Measurements from ENCODE around the gene ATL1.
A peak's percentile ranks its signal among the peaks of the same experiment; 100 is the strongest.

The ATL1 gene

DNA sequence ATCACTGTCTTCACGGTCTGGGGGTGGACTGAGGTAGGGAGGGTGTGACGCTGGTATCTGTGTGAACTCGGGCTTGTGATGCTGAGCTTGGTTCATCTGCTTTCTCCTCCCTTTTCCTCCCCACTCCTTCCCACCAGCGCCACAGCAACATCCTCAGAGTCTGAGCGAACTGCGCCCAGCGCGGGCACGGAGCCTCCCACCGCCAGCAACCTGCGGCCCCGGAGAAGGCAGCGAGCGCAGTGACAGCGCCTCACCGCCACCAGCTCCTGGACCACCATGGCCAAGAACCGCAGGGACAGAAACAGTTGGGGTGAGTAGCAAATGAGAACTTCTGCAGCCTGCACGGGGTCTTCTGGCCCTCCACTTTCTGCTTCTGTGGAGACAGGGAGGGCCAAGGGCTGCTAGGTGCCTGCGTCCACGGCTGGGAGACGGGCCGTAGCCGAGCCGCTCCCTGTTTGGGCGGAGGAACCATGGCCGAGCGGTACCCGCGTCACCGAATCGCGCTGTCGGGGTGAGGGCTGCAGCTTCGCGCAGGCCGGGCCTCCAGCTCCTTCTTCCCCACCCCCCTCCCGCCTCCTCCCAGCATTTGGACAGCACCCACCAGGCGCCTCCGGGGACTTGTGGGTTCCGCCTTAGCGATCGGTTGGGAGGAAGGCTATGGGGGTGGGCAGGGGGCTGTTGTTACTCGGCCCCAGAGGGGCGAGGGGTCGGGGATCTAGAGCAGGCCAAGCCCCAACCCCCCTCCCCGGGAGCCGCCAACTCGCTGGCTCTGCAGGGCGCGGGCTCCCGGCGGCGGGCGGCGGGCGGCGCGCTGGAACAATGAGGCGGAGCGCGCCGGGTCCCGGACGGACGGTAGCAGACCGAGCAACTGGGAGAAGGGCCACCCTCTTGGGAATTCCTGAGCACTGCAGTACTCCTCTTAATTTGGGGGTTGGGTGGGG lies at the start of gene ATL1:
Gene ATL1, plus strand, starts transcription at position 156 of the 941 bp plus-strand sequence. Its CDS starts 121 bp downstream, at position 277.
- DNase-seq: peak; percentile 75

DNA sequence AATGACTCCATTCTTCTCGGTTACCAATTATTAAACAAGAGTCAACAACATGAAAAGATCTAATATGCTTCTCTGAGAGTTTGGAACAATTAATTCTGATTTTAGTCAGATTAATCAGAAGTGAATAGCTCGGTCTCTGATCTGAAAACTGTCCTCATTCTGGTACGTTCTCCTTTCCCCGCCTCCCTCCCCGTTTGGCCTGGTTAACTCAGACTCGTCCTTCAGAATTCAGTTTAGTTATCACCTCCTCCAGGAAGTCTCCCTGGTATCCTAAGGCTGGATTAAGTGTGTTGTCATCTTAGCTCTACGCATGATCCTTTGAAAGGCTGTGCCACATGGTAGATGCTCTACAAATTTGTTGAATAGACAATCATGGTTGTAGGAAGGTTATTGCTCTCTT lies 49.8 kb upstream of the ATL1 start:
- no peak for DNase-seq

DNA sequence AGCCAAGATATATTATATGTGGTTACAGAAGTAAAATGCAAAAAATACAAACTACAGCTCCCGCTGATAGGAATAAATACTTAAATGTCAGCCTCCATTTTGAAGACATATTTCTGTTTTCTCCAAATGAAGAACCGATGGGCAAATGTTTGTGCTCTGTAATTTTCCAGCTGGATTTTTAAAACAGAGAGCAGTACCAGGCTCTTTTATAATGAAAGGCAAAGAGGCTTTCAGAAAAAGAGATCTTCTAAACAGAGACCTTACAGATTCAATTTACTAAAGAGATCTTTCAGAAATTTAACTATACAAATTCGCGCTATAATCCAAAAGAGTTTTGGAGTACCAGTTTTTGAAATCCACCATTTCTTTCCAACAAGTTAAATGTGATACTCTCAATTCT lies 47.5 kb upstream of the ATL1 start:
- DNase-seq: no peak

DNA sequence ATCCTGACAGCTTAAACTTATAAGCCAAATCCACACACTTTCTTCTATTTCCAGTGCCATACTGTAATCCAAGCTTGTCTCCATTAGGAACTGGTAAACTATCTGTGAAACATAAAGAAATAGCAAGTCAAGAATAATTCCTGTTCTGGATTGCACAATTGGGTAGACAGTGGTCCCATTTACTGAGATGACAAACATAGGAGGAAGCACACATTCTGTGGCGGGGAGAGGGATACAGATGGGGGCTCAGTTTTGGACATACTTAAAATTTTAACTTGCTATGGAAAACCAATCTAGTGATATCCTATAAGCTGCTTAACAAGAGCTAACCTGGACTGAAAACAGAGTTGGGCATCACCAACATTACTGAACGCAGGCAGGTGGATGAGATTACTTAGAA lies 43.9 kb upstream of the ATL1 start:
- DNase-seq: no peak

DNA sequence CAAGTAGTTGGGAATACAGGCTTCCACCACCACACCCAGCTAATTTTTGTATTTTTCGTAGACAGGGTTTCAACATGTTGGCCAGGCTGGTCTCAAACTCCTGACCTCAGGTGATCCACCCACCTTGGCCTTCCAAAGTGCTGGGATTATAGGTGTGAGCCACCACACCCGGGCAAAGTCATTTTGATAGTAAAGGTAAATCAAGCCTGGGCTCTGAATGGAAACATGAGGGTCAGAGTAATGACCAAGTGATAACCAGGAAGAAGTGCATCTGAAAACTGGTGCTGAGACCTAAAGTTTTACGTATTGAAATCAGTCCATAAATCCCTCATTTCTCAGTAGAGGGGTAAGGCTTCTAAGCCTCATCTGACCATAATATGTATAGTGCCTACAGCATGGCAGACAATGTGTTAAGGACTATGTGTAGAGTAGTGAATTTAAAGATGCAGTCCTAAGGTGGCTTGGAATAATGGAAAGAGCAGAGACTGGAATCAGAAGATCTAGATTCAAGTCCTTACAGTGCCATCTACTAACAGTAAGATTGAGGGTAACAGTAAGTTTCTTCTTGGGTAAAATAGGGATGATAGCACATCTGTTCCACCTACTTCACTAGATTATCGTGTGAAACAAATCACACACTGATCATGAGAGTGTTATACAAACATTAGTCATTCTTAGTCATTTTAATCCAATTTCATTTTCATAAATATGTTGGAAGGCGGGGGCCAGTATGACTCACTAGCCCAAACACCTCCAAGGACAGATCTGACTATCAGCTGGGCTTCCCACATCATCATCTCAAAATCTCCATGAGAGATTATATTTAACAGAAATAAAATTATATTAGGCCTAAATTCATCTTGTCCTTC lies 38.8 kb upstream of the ATL1 start:
- DNase-seq: no peak

DNA sequence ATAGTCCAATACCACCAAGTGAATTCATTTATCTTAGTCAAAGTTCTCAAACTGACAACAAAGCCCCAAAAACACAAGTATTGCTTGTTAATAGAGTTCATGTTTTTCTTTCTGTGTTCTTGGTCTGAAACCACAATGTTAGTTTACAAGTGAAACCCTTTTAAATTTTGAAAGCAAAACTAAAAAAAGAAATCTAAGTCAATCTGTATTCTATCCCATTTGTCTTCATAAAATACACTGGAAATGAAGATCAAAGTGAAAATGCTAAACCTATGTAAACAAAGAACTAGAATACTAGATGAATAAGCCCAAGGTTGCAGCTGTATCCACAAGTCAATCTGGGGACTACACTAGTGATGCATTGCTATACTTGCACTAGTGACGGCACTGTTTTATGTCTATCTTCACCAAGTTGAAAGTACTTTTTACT lies 38.0 kb upstream of the ATL1 start:
- no peak for DNase-seq

DNA sequence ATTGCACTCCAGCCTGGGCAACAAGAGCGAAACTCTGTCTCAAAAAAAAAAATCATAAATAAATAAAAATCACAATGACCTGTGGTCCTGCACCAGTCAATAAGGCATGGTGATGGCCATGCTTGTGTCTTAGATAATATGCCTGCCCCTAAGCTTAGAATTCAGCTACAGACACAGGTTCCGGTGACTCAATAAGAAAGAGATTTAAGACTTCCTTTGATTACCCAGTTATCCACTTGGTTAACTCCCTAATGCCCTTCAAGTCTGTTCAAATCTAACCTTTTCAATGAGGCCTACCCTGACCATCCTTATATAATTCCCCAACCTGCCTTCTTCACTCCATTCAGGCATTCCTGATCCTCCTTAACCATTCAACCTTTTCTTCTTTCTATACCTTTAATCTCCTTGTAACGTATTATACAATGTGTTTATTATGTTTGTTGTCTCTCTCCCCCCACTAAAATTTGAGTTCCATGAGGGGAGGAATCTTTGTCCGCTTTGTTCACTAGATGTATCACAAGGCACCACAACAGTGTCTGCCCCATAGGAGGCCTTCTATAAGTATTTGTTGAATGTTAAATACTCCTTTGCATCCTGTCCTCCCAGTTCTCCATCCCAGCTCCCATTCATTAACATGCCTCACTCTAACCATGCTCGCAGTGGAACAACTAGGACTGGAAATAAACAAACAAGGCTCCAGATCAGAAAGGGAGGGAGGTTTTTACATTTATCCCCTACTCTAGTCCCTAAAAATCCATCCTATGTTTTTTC lies 36.5 kb upstream of the ATL1 start:
- no peak for DNase-seq

DNA sequence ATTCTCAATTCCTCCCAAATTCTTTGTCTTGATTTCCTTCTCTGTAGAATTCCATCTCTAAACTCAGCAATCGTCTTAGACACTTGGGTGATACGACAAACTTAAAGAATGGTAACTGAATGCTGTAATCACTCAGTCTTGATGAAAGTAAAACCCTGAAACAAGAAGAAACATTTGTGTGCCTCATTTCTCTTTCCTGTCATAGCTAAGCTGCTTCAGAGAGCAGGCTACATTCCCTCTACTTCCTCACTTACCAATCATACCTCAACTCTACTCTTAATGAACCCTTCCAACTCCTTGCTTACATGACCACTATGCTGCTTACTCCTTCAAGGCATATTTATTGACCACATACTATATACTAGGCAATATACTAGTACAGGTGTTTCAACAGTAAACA lies 35.9 kb upstream of the ATL1 start:
- no peak for DNase-seq

DNA sequence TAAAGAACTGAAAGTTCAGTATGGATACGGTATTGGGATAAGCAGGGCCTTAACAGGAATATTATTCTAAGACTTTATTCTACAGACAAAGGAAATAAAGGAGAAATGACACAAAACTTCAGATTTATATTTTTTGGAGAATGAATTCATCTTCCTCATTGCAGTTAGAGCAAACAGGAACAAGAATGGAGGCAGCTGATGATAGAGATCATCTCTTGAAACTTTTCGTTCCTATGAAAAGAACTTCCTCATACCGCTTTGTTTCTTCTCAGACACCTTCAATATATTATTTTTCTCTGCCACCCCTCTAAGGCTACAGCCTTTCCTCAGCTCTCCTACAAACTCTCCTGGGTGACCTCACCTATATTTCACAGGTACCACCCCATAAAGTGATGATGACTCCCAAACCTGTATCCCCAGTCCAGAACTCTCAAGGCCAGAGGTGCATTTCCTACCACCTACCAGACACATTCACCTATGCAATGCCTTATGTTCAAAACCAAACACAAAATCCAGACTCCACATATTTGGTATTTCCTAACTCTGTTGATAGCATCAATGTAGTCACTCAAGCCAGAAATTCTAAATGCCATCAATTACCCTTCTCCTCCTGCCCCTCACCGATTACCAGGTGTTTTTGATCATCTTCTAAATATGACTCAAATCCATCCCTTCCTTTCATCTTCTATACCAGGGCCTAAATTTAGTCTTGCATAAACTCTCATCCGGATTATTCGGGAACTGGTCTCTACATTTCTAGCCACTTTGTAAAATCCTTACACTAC lies 35.0 kb upstream of the ATL1 start:
- DNase-seq: no peak

DNA sequence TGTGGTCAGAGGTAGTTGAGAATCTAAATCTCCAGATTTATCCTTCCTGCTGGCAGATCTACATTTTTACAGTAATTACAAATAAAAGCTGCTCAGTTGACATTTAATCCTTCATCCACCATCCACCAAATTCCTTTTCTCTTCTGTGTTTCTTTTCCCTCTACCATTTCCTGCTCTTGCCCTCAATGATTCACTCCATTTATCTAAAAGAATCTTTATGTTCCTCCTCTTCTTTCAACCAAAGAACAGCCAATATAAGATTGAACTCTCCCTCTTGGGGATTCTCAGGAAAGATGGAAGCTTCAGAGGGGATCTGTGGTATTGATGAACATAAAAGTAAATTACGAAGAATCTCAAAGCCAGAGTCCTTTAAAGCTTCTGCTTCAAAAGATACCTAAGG lies 31.9 kb upstream of the ATL1 start:
- no peak for DNase-seq

DNA sequence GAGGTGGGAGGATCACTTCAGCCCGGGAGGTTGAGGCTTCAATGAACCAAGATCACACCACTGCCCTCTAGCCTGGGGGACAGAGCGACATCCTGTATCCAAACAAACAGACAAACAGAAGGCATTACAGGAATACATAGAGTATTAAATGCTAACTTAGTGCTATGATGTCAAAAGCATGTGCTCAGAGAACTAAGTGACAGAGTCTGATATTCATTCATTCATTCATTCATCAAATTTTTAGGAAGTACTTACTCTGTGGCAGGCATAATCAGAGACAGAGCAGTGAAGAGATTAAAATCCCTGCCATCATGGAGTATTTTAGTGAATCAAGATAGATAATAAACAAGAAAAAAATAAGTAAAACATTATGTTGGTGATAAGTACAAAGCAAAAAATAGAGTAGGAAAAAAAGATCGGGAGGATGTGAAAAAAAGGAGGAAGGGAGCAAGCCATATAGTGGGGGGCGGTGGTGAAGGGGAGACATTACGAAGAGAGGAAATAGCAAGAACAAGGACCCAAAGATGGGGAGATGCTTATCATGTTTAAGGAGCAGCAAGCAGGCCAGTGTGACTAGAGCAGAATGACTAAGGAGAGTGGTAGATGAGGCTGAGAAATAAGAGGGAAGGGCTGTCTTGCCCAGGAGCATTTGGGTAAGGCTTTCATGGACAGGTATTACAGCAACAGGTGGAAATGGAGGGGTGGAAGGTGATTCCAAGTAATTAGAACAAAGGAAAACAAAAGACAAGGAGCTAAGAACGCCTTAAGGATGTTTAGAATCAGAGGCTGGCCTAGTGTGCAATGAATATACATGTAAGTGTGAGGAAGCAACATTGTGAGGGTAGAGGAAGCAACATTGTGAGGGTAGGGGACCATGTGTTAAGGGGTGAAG lies 30.4 kb upstream of the ATL1 start:
- no peak for DNase-seq

DNA sequence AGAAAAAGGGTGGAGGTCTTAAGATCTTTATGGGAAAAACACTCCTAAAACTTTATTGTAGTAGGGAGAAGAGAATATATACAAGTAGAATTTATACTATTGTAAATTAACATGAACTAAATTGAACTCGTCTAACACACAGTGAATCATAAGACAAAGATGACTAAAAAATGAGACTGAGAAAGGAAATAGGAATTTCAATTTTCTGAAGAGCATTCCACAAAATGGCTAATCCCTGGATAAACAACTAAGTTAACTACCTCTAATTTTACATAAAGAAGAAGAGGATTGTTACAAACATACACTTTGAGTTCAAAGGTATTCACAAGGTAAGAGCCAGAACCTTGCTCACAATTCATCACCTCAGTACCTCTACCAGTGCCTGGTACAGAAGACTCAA lies 29.6 kb upstream of the ATL1 start:
- no peak for DNase-seq

DNA sequence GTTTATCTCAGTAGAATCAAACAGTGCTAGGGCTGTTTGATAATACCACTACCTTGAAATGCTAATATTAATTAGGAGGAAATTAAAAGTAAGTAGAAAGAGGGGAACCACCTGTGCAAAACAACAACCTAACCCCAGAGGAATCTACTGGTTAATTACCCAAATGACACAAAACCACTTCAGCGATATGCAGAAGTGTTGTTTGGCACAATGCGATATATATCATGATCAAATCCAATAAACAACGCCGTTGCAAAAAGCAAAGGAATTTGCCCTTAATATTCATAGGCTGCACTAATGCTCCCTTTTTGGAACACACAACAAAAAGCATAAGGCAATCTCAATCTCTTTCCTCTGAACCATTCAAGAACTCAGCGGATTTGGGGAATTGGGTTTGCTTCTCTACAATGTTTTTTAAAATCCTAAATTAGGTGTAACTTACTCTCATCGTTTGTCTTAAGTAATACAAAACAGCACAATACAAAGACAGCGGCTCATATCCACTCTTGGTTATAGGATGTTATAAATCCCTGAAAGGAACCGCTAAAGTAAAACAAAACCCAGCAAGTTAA lies 29.1 kb upstream of the ATL1 start:
- no peak for DNase-seq

DNA sequence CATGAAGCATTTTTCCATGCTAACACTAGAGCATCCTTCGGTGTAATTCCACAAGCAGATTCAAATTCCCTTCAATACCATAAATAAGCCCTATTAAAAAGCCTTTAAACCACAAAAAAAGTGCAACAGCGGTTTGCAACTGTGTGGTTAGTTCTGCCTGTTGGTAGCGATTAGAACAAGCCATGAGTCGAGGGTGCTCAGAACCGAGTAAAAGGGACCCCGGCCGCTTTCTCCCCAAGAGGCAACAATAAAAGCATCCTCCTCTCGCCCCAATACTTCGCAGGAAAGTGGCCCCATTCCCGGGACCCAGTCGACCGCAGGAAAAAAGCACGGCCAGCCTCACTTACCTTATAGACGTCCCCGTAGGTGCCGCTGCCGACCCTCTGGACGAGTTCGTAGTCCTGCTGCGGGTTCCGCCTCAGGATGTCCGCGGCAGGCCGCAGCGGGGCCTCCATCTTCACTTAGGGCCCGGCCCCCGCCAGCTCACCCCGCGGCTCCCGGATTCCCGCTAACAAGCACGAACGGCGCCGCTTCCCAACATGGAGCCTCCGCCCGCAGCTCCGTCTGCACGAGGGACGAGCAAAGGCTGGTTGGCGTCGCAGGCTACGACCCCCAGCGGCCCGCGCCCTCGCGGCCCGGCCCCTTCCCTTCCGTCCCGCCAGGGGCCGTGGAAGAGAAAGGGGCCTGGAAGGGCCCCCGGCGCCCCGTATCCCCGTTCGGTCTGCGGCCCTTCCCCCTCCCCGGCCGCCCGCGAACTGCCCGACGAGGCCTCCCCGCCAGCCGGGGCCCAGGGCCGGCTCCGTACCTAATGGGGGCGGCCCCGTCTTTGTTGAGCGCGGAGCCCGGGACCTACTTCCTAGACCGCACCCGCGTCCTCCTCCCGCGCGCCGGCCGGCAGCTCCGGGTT lies 28.1 kb upstream of the ATL1 start:
- peak; percentile 13 for DNase-seq

DNA sequence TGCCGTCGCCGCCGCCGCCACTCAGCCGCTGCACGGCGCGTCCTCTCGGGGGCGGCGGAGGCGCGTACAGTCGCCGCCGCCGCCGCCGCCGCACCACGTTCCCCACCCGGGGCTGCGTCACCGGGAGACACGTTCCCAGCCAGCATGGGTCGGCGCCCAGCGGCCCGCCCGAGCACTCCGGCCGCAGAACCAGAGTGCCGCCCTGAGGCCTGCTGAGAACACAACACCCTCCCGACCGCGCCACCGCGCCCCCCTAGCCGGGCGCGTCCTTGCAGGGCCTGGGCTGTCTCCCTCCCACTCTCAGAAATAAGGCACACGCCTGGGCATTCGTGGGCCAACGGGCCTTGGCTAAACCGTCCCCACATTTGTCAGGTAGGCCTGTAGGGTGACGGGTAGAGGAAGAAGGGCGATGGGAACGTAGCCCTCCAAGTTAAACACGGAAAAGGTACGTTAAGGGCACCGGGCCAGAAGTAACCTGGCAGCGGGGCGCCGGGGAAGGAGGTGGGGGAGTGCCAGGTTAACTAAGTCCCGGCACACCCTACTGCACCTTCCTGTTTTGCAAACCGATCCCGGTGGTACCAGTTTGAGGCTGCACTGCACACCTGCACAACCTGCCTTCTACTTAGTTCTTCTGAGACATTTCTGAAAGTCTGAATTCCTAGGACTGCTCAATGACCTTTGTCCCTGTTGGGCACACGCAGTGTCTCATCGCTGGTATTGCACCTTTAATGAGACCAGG lies 27.3 kb upstream of the ATL1 start, which contains the start of gene MAP4K5:
Gene MAP4K5, minus strand, starts transcription at position 68 of the 739 bp plus-strand sequence. CDS start 520 bp downstream, outside the sequence.
- DNase-seq: peak; percentile 53

DNA sequence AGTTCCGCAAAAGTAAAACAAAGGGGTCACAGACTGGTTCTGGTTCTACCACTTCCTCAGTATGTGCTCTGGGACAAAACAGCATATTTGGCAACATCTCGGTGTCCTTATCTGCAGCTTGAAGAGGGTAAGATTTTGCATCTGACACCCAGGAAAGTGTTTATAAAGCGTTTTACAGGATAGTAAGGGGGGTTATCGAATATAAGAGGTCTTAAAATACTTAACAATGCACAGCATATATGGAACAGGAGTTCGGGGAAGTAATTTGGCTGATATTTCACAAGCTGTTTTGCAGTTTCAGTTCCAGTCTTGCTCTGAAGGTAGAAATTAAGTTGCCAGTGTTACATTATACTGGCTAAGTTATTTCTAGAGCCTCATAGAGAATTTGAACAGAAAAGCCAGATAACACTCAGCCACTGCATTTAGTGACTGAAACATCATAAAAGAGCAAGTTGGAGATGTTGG lies 26.7 kb upstream of the ATL1 start:
- DNase-seq: no peak

DNA sequence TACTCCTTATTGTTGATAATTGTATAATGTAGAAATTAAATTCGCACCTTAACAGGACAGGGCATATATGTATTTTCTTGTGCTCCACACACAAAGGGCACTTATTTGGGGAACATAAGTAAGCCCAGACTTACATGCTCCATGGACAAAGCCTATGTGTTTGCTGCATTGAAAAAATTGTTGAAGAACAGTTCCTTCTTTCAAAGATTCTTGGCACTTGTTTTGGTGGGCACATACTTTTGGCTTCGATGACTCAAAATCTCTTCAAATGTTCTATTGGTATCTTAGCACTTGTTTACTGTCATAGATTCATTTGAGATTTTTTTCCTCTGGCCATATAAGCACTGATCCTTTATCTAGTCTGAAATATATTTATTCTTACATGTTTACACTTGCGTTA lies 26.1 kb upstream of the ATL1 start:
- DNase-seq: no peak

DNA sequence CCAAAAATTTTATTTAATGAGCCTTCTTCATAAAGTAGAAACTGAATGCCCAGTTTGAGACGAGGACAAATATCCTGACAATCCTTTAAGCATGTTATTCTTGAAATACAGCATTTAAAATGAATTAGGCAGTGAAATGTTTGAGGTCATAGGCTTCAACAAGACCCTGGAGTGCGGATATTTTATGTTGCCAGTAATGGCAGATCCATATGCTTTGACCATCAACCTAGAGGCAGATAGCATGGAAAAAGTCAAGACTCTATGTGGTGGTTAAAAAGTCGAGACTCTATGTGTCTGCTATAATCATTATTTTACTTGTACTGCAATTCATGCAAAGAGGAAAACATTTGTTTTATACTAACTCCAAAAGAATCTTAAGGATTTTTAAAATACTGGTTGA lies 25.5 kb upstream of the ATL1 start:
- no peak for DNase-seq

DNA sequence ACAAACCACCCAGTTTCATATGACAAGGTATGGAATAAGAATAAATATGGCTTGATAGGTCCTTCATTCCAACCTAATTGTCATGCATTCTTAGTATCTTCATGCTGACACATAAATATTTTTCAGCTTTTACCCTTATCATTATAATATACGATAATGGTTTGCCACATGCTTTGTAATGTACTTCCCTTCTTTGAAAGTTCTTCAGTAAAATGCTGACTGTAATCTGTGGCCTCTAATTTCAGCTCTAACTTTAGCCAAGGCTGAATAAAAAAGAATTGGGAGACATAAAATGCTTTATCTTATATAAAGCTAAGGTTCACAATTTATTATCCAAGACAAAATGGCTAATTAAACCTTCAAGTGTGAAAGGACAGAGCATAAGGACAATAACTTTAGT lies 24.9 kb upstream of the ATL1 start:
- DNase-seq: no peak

Data from DMS 273 treated with DMSO at 0.1 percent for 48 hours (cell line).